Ammon's horn (tissue), 1 donor: ENCODE data around the gene GOLGA8T.
"Not testable (repeated sequence)": the region's sequence is repeated elsewhere in the genome, so short reads cannot be mapped to it uniquely, and the experiment has no call there.

Experiments used
- DNase-seq: peaks from one replicate; pipeline ENCODE4 v3.0.0-alpha.2; 2016; ENCODE audit warnings: low spot score

The GOLGA8T gene

DNA sequence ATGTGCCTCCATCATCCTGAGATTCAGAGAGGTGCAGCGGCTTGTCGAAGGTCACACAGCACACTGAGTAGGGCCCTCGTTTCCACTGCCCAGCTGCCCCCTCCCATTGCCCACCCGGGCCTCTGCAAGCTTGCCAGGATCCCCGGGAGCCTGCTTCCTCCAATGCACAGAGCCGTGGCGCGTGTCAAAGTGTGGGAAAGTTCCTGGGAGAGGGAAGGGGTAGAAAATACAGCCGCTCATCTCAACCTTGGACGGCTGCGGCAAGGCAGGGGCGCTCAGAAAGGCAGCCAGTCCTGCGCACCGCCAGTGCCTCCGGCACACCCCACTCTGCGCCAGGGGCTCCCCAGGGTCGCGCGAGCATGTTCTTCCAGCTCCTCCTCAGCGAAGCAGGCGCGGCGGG, 56.3 kb downstream of the GOLGA8T start:
- DNase-seq = not testable (repeated sequence)

DNA sequence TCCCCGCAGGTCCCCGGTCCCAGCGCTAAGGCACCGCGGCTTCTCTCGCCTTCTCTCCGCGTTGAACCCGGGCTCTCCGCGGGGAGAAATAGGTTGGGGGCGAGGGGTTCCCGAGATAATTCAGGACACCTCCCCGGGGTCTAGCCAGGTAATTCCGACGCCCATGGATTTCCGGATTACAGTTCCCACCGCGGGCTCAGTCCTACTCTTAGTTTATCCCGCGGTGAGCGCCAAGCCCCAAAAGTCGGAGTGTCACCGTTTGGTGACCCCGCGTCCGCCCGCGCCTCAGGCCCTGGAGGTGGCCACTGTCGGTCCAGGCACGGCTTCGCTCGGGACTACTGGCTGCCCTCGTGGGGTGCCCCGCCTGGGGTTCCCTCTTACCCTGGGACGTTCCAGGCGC, 56.8 kb downstream of the GOLGA8T start:
- DNase-seq = not testable (repeated sequence)

- DNase-seq = not testable (repeated sequence)
Observed at GRCh38 chr15:30192119-30192745, 57.4 kb downstream of the GOLGA8T start.

DNA sequence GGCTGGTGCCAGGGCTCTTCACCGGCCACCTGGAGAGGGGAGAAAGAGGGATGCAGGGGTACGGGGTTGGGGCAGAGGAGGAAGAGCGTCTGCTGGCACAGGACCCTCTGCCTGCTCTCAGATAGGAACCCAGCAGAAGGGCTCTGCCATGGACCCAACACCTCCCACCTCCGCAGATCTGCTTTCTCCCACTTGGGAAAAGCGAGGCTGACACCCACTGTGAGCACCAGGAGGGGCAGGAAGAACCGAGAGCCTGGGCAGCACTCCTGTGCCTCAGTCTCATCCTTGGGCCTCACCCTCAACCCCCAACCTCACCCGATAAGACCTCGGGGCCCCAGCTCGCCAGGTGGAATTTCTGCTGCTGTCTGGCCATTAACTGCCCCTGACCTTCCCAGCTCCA, 58.0 kb downstream of the GOLGA8T start:
- not testable (repeated sequence) for DNase-seq
